ENCODE data around the gene PKD2.

GRCh38 chr4:88043586-88044340 is 36.3 kb downstream of the PKD2 start:
- no peak for TF ChIP-seq SP2 (CRISPR knock-in tag; IDR thresholded peaks at IDR 0.05)
- no peak for TF ChIP-seq ZXDC (CRISPR knock-in tag; IDR thresholded peaks at IDR 0.05)
- no peak for TF ChIP-seq SIN3A (IDR thresholded peaks at IDR 0.05; ENCODE audit: borderline replicate concordance, low read depth, low read length)
- no peak for TF ChIP-seq NBN (conservative IDR thresholded peaks at IDR 0.05)
- no peak for TF ChIP-seq FOXM1 (CRISPR knock-in tag; IDR thresholded peaks at IDR 0.05)
- TF ChIP-seq CTCF (CRISPR knock-in tag; IDR thresholded peaks at IDR 0.05) = no peak

Measured in HepG2 (cell line).